Measurements from ENCODE around the gene COLEC12. TPM values are rescaled to one million over a fixed set of nuclear protein-coding genes. Genes with fewer than 3 reads are reported as not detected.

COLEC12 gene
- total and polyA plus RNA-seq, 10 of the 15 experiments (the other 5 are each of a cell fraction or from before 2014, with no cell fraction given): 0.04 to 0.05 TPM; not detected in 8

DNA sequence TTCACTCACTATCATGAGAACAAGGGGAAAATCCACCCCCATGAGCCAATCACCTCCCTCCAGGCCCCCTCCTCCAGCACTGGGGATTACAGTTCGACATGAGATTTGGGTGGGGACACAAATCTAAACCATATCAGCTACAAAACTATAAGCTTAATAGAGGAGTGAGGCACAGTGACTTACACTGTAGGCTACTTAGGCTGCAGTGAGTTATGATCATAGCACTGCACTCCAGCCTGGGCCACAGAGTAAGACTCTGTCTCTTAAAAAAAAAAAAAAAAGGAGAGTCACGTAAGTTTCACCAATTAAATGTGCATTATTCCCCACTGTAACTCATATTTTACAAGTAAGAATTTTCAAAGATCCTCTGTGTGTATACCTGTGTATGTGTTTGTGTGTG, 26.2 kb upstream of the COLEC12 start (continued):
- TF ChIP-seq, protein P1, sequence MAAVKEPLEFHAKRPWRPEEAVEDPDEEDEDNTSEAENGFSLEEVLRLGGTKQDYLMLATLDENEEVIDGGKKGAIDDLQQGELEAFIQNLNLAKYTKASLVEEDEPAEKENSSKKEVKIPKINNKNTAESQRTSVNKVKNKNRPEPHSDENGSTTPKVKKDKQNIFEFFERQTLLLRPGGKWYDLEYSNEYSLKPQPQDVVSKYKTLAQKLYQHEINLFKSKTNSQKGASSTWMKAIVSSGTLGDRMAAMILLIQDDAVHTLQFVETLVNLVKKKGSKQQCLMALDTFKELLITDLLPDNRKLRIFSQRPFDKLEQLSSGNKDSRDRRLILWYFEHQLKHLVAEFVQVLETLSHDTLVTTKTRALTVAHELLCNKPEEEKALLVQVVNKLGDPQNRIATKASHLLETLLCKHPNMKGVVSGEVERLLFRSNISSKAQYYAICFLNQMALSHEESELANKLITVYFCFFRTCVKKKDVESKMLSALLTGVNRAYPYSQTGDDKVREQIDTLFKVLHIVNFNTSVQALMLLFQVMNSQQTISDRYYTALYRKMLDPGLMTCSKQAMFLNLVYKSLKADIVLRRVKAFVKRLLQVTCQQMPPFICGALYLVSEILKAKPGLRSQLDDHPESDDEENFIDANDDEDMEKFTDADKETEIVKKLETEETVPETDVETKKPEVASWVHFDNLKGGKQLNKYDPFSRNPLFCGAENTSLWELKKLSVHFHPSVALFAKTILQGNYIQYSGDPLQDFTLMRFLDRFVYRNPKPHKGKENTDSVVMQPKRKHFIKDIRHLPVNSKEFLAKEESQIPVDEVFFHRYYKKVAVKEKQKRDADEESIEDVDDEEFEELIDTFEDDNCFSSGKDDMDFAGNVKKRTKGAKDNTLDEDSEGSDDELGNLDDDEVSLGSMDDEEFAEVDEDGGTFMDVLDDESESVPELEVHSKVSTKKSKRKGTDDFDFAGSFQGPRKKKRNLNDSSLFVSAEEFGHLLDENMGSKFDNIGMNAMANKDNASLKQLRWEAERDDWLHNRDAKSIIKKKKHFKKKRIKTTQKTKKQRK (IDR thresholded peaks at IDR 0.05; ENCODE audit: low read depth, low read length): no peak
- TF ChIP-seq MEF2B (IDR thresholded peaks at IDR 0.05; ENCODE audit: partially characterized antibody, poor library complexity, severe bottlenecking): no peak
- no peak for TF ChIP-seq ATF7 (IDR thresholded peaks at IDR 0.05; ENCODE audit: low read depth)

DNA sequence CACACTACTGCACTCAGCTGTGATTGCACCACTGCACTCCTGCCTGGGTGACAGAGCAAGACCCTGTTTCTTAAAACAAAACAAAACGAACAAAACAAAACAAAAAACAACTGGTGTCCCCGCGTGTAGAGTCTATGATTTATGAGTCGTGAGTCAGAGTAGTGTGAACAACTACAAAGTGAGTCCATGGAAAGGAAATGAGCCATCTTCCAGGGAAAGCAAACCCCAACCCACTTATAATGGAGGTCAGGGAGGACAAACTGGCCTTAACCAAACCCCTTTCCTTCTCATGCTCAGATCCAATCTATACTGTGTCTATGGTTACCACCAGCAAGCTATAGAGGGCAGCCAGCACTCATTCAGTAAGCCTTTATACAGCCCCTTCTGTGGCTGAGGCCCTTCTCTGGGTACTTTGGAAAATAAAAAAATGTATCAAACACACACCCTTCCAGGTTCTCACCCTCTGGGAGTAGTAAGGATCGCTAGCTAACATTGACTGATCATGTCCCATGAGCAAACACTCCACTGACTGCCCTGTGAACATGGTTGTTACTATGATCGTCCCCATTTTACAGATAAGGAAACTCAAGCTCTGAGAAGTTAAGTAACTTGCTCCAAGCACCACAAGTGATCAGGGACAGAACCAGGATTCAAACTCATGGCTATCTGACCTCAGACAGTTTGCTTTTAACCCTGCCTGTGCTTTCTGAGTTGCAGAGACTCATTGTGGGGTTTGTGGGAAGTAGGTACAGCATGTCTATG, 24.7 kb upstream of the COLEC12 start:
- H3K9ac ChIP-seq (ENCODE audit: control insufficient read depth, insufficient read depth, low read length): no peak overlapping the region
- ChIA-PET SMC1A (ENCODE audit: uncharacterized antibody, unreplicated experiment) (interaction anchor here (0.6 to 3.2 kb wide), 6 partner anchors 8 to 65 kb away, joined by 3 to 14 read pairs (median 4); no protein-coding TSS in a partner anchor), POLR2A (no interaction called here), CTCF (interaction anchor here (0.6 to 2.1 kb wide), 2 partner anchors 90 to 219 kb away, joined by 3 to 8 read pairs; no protein-coding TSS in a partner anchor), RAD21 (ENCODE audit: unreplicated experiment) (interaction anchor here (1.0 to 1.9 kb wide), 4 partner anchors 20 to 93 kb away, joined by 3 to 10 read pairs (median 4); no protein-coding TSS in a partner anchor)
- H3K4me3 ChIP-seq: no peak overlapping the region
- H3K27me3 ChIP-seq (replicated peaks in 1 of 2; ENCODE audit: control insufficient read depth in 2 of 2, insufficient read depth in 2 of 2, low read length in 1 of 2): no peaks in the 10 kb centered on the region
- no peak overlapping the region for H3K4me2 ChIP-seq (ENCODE audit: control insufficient read depth, insufficient read depth)
- no TSS peak for BruUV-seq (replicated peaks)
- H3K79me2 ChIP-seq (ENCODE audit: control insufficient read depth, insufficient read depth, low read length): no peaks in the 10 kb centered on the region
- H3K9me3 ChIP-seq (replicated peaks; ENCODE audit: control insufficient read depth, insufficient read depth, low read length): no peaks in the 10 kb centered on the region; the same call in 2 of the 3 replicates
- ATAC-seq (peak; percentile 61), DNase-seq (ENCODE audit: low read depth, low spot score) (no peak), FAIRE-seq (no peak)
- no peaks in the 10 kb centered on the region for H3K4me1 ChIP-seq (ENCODE audit: control insufficient read depth, insufficient read depth, low read length)
- no peak overlapping the region for H3K27ac ChIP-seq (ENCODE audit: control insufficient read depth, insufficient read depth)
- no peak overlapping the region for H2AFZ ChIP-seq (ENCODE audit: control insufficient read depth, low read depth, low read length)
- intact Hi-C loops (cut with micrococcal nuclease; ENCODE audit: unreplicated experiment) (no loop called here), in situ Hi-C loops (cut with MboI) (no loop called here)
- TF ChIP-seq PAX8 (IDR thresholded peaks at IDR 0.05) (no peak), RELB (IDR thresholded peaks at IDR 0.05; ENCODE audit: low read depth) (no peak), BRCA1 (IDR thresholded peaks at IDR 0.05; ENCODE audit: low read depth, low read length) (no peak)
- TF ChIP-seq, protein P2, sequence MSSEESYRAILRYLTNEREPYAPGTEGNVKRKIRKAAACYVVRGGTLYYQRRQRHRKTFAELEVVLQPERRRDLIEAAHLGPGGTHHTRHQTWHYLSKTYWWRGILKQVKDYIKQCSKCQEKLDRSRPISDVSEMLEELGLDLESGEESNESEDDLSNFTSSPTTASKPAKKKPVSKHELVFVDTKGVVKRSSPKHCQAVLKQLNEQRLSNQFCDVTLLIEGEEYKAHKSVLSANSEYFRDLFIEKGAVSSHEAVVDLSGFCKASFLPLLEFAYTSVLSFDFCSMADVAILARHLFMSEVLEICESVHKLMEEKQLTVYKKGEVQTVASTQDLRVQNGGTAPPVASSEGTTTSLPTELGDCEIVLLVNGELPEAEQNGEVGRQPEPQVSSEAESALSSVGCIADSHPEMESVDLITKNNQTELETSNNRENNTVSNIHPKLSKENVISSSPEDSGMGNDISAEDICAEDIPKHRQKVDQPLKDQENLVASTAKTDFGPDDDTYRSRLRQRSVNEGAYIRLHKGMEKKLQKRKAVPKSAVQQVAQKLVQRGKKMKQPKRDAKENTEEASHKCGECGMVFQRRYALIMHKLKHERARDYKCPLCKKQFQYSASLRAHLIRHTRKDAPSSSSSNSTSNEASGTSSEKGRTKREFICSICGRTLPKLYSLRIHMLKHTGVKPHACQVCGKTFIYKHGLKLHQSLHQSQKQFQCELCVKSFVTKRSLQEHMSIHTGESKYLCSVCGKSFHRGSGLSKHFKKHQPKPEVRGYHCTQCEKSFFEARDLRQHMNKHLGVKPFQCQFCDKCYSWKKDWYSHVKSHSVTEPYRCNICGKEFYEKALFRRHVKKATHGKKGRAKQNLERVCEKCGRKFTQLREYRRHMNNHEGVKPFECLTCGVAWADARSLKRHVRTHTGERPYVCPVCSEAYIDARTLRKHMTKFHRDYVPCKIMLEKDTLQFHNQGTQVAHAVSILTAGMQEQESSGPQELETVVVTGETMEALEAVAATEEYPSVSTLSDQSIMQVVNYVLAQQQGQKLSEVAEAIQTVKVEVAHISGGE (CRISPR knock-in tag; IDR thresholded peaks at IDR 0.05): no peak
- H3K36me3 ChIP-seq (ENCODE audit: control insufficient read depth in 2 of 2, insufficient read depth in 2 of 2, low read length in 1 of 2): no peaks in the 10 kb centered on the region
- H4K20me1 ChIP-seq (ENCODE audit: control insufficient read depth, insufficient read depth): no peaks in the 10 kb centered on the region
- 36% methylated on average over 6 of the region's 6 CpGs for WGBS (ENCODE audit: insufficient coverage, insufficient replicate concordance, low lambda C conversion rate, missing lambda C conversion rate)

Measured in GM12878 (cell line).